B cell (primary cell): Measurements from ENCODE around the gene SLC43A1. TPM values are rescaled to one million over a fixed set of nuclear protein-coding genes. Genes with fewer than 3 reads are reported as not detected.
A peak's percentile ranks its signal among the peaks of the same experiment; 100 is the strongest.

Experiments
- ATAC-seq: fragments of 200-7000 bp; cut with Tn5 transposase; one replicate; pipeline ENCODE4 v1.10.0; 2021; ENCODE audit warnings: low read depth, mild to moderate bottlenecking, moderate number of reproducible peaks, moderate library complexity
- CTCF ChIA-PET: fragments of 350-600 bp; sonication (Branson Sonifier 250); formaldehyde crosslinking; loops from one replicate; lab custom pipeline; 2021; ENCODE audit warnings: antibody characterized with exemption, inconsistent platforms; lab: Charles Lee
- POLR2A ChIA-PET: fragments of 350-600 bp; sonication (Branson Sonifier 250); formaldehyde crosslinking; loops from one replicate; lab custom pipeline; 2021; ENCODE audit warnings: antibody characterized with exemption; lab: Charles Lee
- DNase-seq: peaks from one replicate; pipeline ENCODE4 v3.0.0; 2013
- H2AFZ ChIP-seq: 2 replicates; pipeline ENCODE4 v1.6.1; 2012; ENCODE audit warnings: mild to moderate bottlenecking, low read depth, low read length; ENCODE audit not compliant: insufficient read depth, poor library complexity, severe bottlenecking
- H3K27ac ChIP-seq, 2 donors: 1 replicate in 1 of 2; 2 replicates in 1 of 2; pipeline ENCODE4 v1.5.1; 2012 to 2013; ENCODE audit warnings: low read length in 2 of 2, mild to moderate bottlenecking in 2 of 2, moderate library complexity in 1 of 2
- H3K27me3 ChIP-seq, 4 experiments: fragments of 200-600 bp in 1 of 4; sonication (generic) in 1 of 4; replicated peaks in 1 of 4; 1 replicate in 2 of 4; 2 replicates in 2 of 4; pipeline versions ENCODE4 v1.6.1 to v1.7.0; 2013 to 2016; ENCODE audit warnings: low read length in 3 of 4, mild to moderate bottlenecking in 2 of 4, mixed read lengths in 1 of 4, moderate library complexity in 1 of 4; ENCODE audit not compliant: insufficient read depth in 4 of 4, control insufficient read depth in 3 of 4; ENCODE audit errors: control extremely low read depth in 1 of 4
- H3K36me3 ChIP-seq, 2 experiments: replicated peaks in 1 of 2; 1 replicate in 1 of 2; 2 replicates in 1 of 2; pipeline versions ENCODE4 v1.6.1 to v1.7.1; 2013; ENCODE audit warnings: low read length in 1 of 2; ENCODE audit not compliant: insufficient read depth in 2 of 2, control insufficient read depth in 1 of 2; ENCODE audit errors: control extremely low read depth in 1 of 2, extremely low read depth in 1 of 2
- H3K4me1 ChIP-seq, 2 donors: fragments of 200-600 bp in 1 of 2; sonication (generic) in 1 of 2; 1 replicate in 1 of 2; 2 replicates in 1 of 2; pipeline versions ENCODE4 v1.5.1 to v1.6.1; 2013 to 2017; ENCODE audit warnings: low read length in 2 of 2; ENCODE audit not compliant: control insufficient read depth in 2 of 2, insufficient read depth in 2 of 2
- H3K4me2 ChIP-seq: replicated peaks from 2 replicates; pipeline ENCODE3; 2012; ENCODE audit warnings: mild to moderate bottlenecking, low read depth, low read length; ENCODE audit not compliant: poor library complexity, severe bottlenecking
- H3K4me3 ChIP-seq, 5 experiments: fragments of 200-600 bp in 1 of 5; sonication (generic) in 1 of 5; 1 replicate in 3 of 5; 2 replicates in 2 of 5; pipeline versions ENCODE4 v1.5.1 to v1.7.0; 2011 to 2016; ENCODE audit warnings: low read length in 4 of 5, mild to moderate bottlenecking in 4 of 5, low read depth in 2 of 5, control low read depth in 1 of 5, moderate library complexity in 1 of 5; ENCODE audit not compliant: insufficient read depth in 1 of 5; ENCODE audit errors: control extremely low read depth in 1 of 5, extremely low read depth in 1 of 5
- H3K79me2 ChIP-seq: fragments of 200-600 bp; sonication (generic); one replicate; pipeline ENCODE4 v1.6.0; 2016; ENCODE audit warnings: low read length; ENCODE audit not compliant: control insufficient read depth, insufficient read depth
- H3K9ac ChIP-seq: fragments of 200-600 bp; sonication (generic); 2 replicates; pipeline ENCODE4 v1.6.1; 2017; ENCODE audit warnings: mild to moderate bottlenecking, low read length, moderate library complexity
- H3K9me3 ChIP-seq, 3 donors: one replicate each; pipeline versions ENCODE4 v1.6.1 to v1.7.1; 2013; ENCODE audit warnings: low read length in 2 of 3; ENCODE audit not compliant: control insufficient read depth in 2 of 3, insufficient read depth in 1 of 3; ENCODE audit errors: control extremely low read depth in 1 of 3
- H4K20me1 ChIP-seq: 2 replicates; pipeline ENCODE4 v1.6.0; 2012; ENCODE audit warnings: mild to moderate bottlenecking, low read length; ENCODE audit not compliant: insufficient read depth, control insufficient read depth, poor library complexity, severe bottlenecking
- H3K27ac Mint-ChIP-seq: one replicate; pipeline ENCODE4 v1.8.0; 2021; ENCODE audit warnings: mixed read lengths
- H3K27me3 Mint-ChIP-seq: one replicate; pipeline ENCODE4 v1.8.0; 2021; ENCODE audit warnings: mixed read lengths
- H3K4me1 Mint-ChIP-seq: one replicate; pipeline ENCODE4 v1.8.0; 2021; ENCODE audit warnings: mixed read lengths
- H3K4me3 Mint-ChIP-seq: one replicate; pipeline ENCODE4 v1.8.0; 2021; ENCODE audit warnings: mixed read lengths
- H3K9me3 Mint-ChIP-seq: one replicate; pipeline ENCODE4 v1.8.0; 2022; ENCODE audit warnings: mixed read lengths; ENCODE audit not compliant: insufficient read depth
- CTCF ChIP-seq: fragments of 200-600 bp; IDR thresholded peaks from one replicate; pipeline ENCODE4 v1.8.0; 2022; ENCODE audit warnings: antibody characterized with exemption, mild to moderate bottlenecking
- EZH2 ChIP-seq: IDR thresholded peaks from 2 replicates; pipeline ENCODE4 v1.6.1; 2012; ENCODE audit warnings: borderline replicate concordance, low read depth, mild to moderate bottlenecking, moderate library complexity, low read length; ENCODE audit not compliant: insufficient read depth, poor library complexity, severe bottlenecking
- whole genome bisulfite sequencing: methylation state at CpG from one replicate; pipeline ENCODE4 v1.1.5; 2013; ENCODE audit warnings: missing lambda C conversion rate; ENCODE audit not compliant: insufficient coverage; 5-methylcytosine and 5-hydroxymethylcytosine counted together
- intact Hi-C: fragments of 100-400 bp; cut with micrococcal nuclease; formaldehyde crosslinking; loops from one replicate; pipeline ENCODE4 v1.10.0; 2022
- polyA plus RNA-seq: library from polyadenylated mRNA; depleted of rRNA; stranded (reverse); fragments of >200 nt; gene quantifications from 2 replicates; pipeline ENCODE4 v1.2.3, GENCODE V29; 2012
- total RNA-seq, 2 donors: library from RNA; stranded (reverse); fragments of 120-200 nt in 1 of 2; gene quantifications; 1 replicate in 1 of 2; 2 replicates in 1 of 2; pipeline versions ENCODE4 v1.2.3 to v1.2.4, GENCODE V29; 2013 to 2022

SLC43A1 gene
- total and polyA plus RNA-seq, 2 donors (not counting 1 experiment from before 2014, with no cell fraction given) = 3.7 to 6.4 TPM

- Histone ChIP-seq H3K9me3 (peaks cover 0 to 4% (median 0%) of the 10 kb centered on the region in 3 donors), H3K79me2 (no peaks in the 10 kb centered on the region), H3K4me3 (no peak overlapping the region), H3K9ac (no peak overlapping the region), H3K36me3 (peaks cover 0 to 3% of the 10 kb centered on the region in 2 experiments), H4K20me1 (no peaks in the 10 kb centered on the region), H3K27me3 (no peaks in the 10 kb centered on the region), H3K4me2 (no peak overlapping the region), H3K4me1 (peaks cover 0 to 6% of the 10 kb centered on the region in 2 donors), H3K27ac (no peak overlapping the region), H2AFZ (no peak overlapping the region)
- CTCF ChIA-PET = interaction anchor here (1.3 to 12.1 kb wide), 6 partner anchors 13 to 145 kb away, joined by 3 to 355 read pairs (median 40); partner anchors contain the start of genes SLC43A1 and TIMM10
- TF ChIP-seq CTCF (no peak), EZH2 (no peak)
- Mint-ChIP-seq H3K27ac (peak overlapping the region; percentile 16), H3K9me3 (no peaks in the 10 kb centered on the region), H3K27me3 (no peaks in the 10 kb centered on the region), H3K4me3 (no peak overlapping the region), H3K4me1 (peaks cover 8% of the 10 kb centered on the region)
- WGBS = 94% methylated on average over 8 of the region's 9 CpGs
- intact Hi-C loops = no loop called here
- DNase-seq = no peak
- ATAC-seq = no peak
- POLR2A ChIA-PET = interaction anchor here (0.6 kb wide), 1 partner anchor 64 kb away, joined by 5 read pairs; no protein-coding TSS in a partner anchor
Measured at GRCh38 chr11:57496109-57496820, 19.2 kb downstream of the SLC43A1 start.
